ENCODE measurements around the gene DUSP16. TPM values are rescaled to one million over a fixed set of nuclear protein-coding genes. Genes with fewer than 3 reads are reported as not detected.

Gene DUSP16
- total and polyA plus RNA-seq, 2 of the 8 experiments (the other 6 are each of a cell fraction or from before 2014, with no cell fraction given), result 31.6 to 55.9 TPM

- no peak for DNase-seq (ENCODE audit: low read depth in 1 of 2, low spot score in 2 of 2)
- H3K4me3 ChIP-seq (ENCODE audit: extremely low read depth in 1 of 4, insufficient read depth in 2 of 4, low read depth in 3 of 4, low read length in 4 of 4), result no peak overlapping the region
- no peak overlapping the region for H3K9ac ChIP-seq (replicated peaks in 1 of 4; ENCODE audit: extremely low read depth in 1 of 4, low read depth in 3 of 4, low read length in 3 of 4)
- no peak overlapping the region for H2AK5ac ChIP-seq (ENCODE audit: low read depth, low read length)
- WGBS, 2 experiments (ENCODE audit: extremely low coverage in 1 of 2, insufficient coverage in 1 of 2, insufficient read length in 1 of 2, insufficient replicate concordance in 2 of 2, low coverage in 1 of 2, low lambda C conversion rate in 2 of 2, missing lambda C conversion rate in 1 of 2), result 92% methylated on average over 2 of the region's 2 CpGs; no CpG with 5 or more reads in 1 of the 2 experiments
- no peak overlapping the region for H4K5ac ChIP-seq (ENCODE audit: insufficient read length, low read depth, low read length)
- H3K9me3 ChIP-seq (ENCODE audit: insufficient read depth in 2 of 2, low read depth in 1 of 2, low read length in 1 of 2), result peaks cover 0 to 5% of the 10 kb centered on the region in 2 experiments; a peak in 1 of 4 replicates
- no peak overlapping the region for H2BK12ac ChIP-seq (ENCODE audit: low read depth, low read length)
- no peak overlapping the region for H3K18ac ChIP-seq (ENCODE audit: extremely low read depth, low read length)
- ChIA-PET CTCF (ENCODE audit: partially characterized antibody) (interaction anchor here (0.6 to 1.1 kb wide), 3 partner anchors 14 to 187 kb away, joined by 3 read pairs; no protein-coding TSS in a partner anchor), POLR2A (ENCODE audit: partially characterized antibody) (interaction anchor here (0.6 to 0.8 kb wide), 2 partner anchors 18 to 110 kb away, joined by 3 to 5 read pairs; no protein-coding TSS in a partner anchor)
- no peak overlapping the region for H2BK120ac ChIP-seq (replicated peaks; ENCODE audit: low read depth, low read length)
- H3K27me3 ChIP-seq (replicated peaks in 1 of 4; ENCODE audit: control insufficient read depth in 3 of 4, extremely low read depth in 1 of 4, insufficient read depth in 3 of 4, low read length in 3 of 4), result no peaks in the 10 kb centered on the region
- no peak overlapping the region for H2BK15ac ChIP-seq (ENCODE audit: low read length)
- no peak overlapping the region for H2BK20ac ChIP-seq (ENCODE audit: low read length)
- H3K23me2 ChIP-seq (ENCODE audit: low read depth, low read length), result no peaks in the 10 kb centered on the region
- H2AFZ ChIP-seq (ENCODE audit: low read length), result no peak overlapping the region
- no peaks in the 10 kb centered on the region for H3K79me2 ChIP-seq (ENCODE audit: control insufficient read depth in 1 of 2, insufficient read depth in 2 of 2, low read length in 2 of 2)
- no peaks in the 10 kb centered on the region; a peak in 1 of 8 replicates for H3K36me3 ChIP-seq (ENCODE audit: control insufficient read depth in 2 of 4, insufficient read depth in 4 of 4, low read length in 3 of 4)
- TF ChIP-seq TAF7 (optimal IDR thresholded peaks at IDR 0.05; ENCODE audit: borderline replicate concordance, low read depth, low read length), result no peak
- no peak for TF ChIP-seq RAD21 (IDR thresholded peaks at IDR 0.05 in 1 of 2, conservative IDR thresholded peaks at IDR 0.05 in 1 of 2; ENCODE audit: low read depth in 2 of 2, low read length in 2 of 2)
- no peak for TF ChIP-seq POLR2AphosphoS5 (IDR thresholded peaks at IDR 0.05; ENCODE audit: low read depth, low read length)
- no peak for TF ChIP-seq JUND (IDR thresholded peaks at IDR 0.05; ENCODE audit: low read length)
- no peak overlapping the region for H3K27ac ChIP-seq (ENCODE audit: low read depth, low read length)
- H4K20me1 ChIP-seq (replicated peaks in 1 of 2; ENCODE audit: control insufficient read depth in 1 of 2, insufficient read depth in 2 of 2, low read length in 2 of 2), result no peaks in the 10 kb centered on the region
- no peak overlapping the region for H3K56ac ChIP-seq (replicated peaks; ENCODE audit: insufficient read length, low read depth, low read length)
- no peak overlapping the region for H3K23ac ChIP-seq (ENCODE audit: insufficient read length)
- no peak overlapping the region; a peak in 1 of 4 replicates for H3K4me2 ChIP-seq (ENCODE audit: insufficient read depth in 1 of 2, low read depth in 2 of 2, low read length in 2 of 2)
- no peaks in the 10 kb centered on the region for H3K79me1 ChIP-seq (ENCODE audit: low read depth, low read length)
- no peak overlapping the region for H2BK5ac ChIP-seq (ENCODE audit: low read depth, low read length)
- FAIRE-seq, result no peak
- H4K8ac ChIP-seq (ENCODE audit: extremely low read depth, insufficient read depth, low read length), result no peak overlapping the region
- H3K14ac ChIP-seq (ENCODE audit: insufficient read length), result no peak overlapping the region
- H4K91ac ChIP-seq (replicated peaks; ENCODE audit: insufficient read length, low read length), result no peak overlapping the region
- H3K4me1 ChIP-seq (replicated peaks in 1 of 4; ENCODE audit: control insufficient read depth in 3 of 4, insufficient read depth in 4 of 4, low read length in 3 of 4), result peaks cover 0 to 4% (median 1%) of the 10 kb centered on the region in 4 experiments; a peak in 2 of 7 replicates
- no peak overlapping the region for H3K4ac ChIP-seq (replicated peaks; ENCODE audit: insufficient read length, low read depth, low read length)
These were observed 137.7 kb downstream of the DUSP16 start for GRCh38 chr12:12425001-12425400.
